Keratinocyte (primary cell): ENCODE data around the gene APBB2. TPM values are rescaled to one million over a fixed set of nuclear protein-coding genes. Genes with fewer than 3 reads are reported as not detected.

Experiments used
- DNase-seq: peaks from one replicate; pipeline ENCODE4 v3.0.0-alpha.2; 2011; ENCODE audit warnings: low read depth, missing footprints, low spot score
- FAIRE-seq: peaks from 2 replicates; lab custom pipeline; 2011; peaks lifted over from hg19 to GRCh38; lab: Jason Lieb, UNC
- H2AFZ ChIP-seq: 2 replicates; pipeline ENCODE4 v1.6.0; 2012; ENCODE audit warnings: low read length, control low read depth, inconsistent platforms; ENCODE audit not compliant: control insufficient read depth
- H3K27ac ChIP-seq: 2 replicates; pipeline ENCODE4 v1.5.1; 2011; ENCODE audit warnings: low read length; ENCODE audit not compliant: control insufficient read depth, insufficient read depth
- H3K27me3 ChIP-seq: 3 replicates; pipeline ENCODE4 v1.6.0; 2011; ENCODE audit warnings: low read length; ENCODE audit not compliant: control insufficient read depth, insufficient read depth; ENCODE audit errors: extremely low read depth
- H3K36me3 ChIP-seq, 2 experiments: 2 replicates in 1 of 2; 3 replicates in 1 of 2; pipeline ENCODE4 v1.5.1; 2011; ENCODE audit warnings: low read length in 2 of 2, mild to moderate bottlenecking in 1 of 2; ENCODE audit not compliant: control insufficient read depth in 2 of 2, insufficient read depth in 2 of 2; ENCODE audit errors: extremely low read depth in 1 of 2
- H3K4me1 ChIP-seq: 3 replicates; pipeline ENCODE4 v1.5.1; 2011; ENCODE audit warnings: low read length; ENCODE audit not compliant: control insufficient read depth, insufficient read depth; ENCODE audit errors: extremely low read depth
- H3K4me2 ChIP-seq: 3 replicates; pipeline ENCODE4 v1.6.0; 2011; ENCODE audit warnings: low read depth, low read length; ENCODE audit not compliant: control insufficient read depth, insufficient read depth; ENCODE audit errors: extremely low read depth
- H3K4me3 ChIP-seq, 3 experiments: fragments of 200-600 bp in 1 of 3; sonication (generic) in 1 of 3; 2 replicates in 2 of 3; 3 replicates in 1 of 3; pipeline ENCODE4 v1.5.1; 2011 to 2016; ENCODE audit warnings: low read length in 3 of 3, mild to moderate bottlenecking in 3 of 3, control low read depth in 2 of 3, inconsistent platforms in 1 of 3, low read depth in 1 of 3, mixed read lengths in 1 of 3, mixed run types in 1 of 3, moderate library complexity in 1 of 3; ENCODE audit not compliant: control insufficient read depth in 2 of 3, insufficient read depth in 2 of 3; ENCODE audit errors: extremely low read depth in 1 of 3
- H3K79me2 ChIP-seq: 2 replicates; pipeline ENCODE4 v1.6.0; 2012; ENCODE audit warnings: low read length; ENCODE audit not compliant: control insufficient read depth, insufficient read depth
- H3K9ac ChIP-seq: 3 replicates; pipeline ENCODE4 v1.6.0; 2011; ENCODE audit warnings: low read length; ENCODE audit not compliant: control insufficient read depth, insufficient read depth; ENCODE audit errors: extremely low read depth
- H3K9me1 ChIP-seq: 3 replicates; pipeline ENCODE4 v1.6.0; 2011; ENCODE audit warnings: low read length; ENCODE audit not compliant: control insufficient read depth, insufficient read depth; ENCODE audit errors: extremely low read depth
- H3K9me3 ChIP-seq: 2 replicates; pipeline ENCODE4 v1.5.1; 2012; ENCODE audit warnings: low read depth, low read length; ENCODE audit not compliant: control insufficient read depth
- H4K20me1 ChIP-seq: 3 replicates; pipeline ENCODE4 v1.6.0; 2011; ENCODE audit warnings: low read length; ENCODE audit not compliant: control insufficient read depth, insufficient read depth; ENCODE audit errors: extremely low read depth
- CTCF ChIP-seq, 3 experiments: IDR thresholded peaks in 1 of 3; conservative IDR thresholded peaks in 1 of 3; optimal IDR thresholded peaks in 1 of 3; 2 replicates in 2 of 3; 3 replicates in 1 of 3; pipeline versions ENCODE3 to v1.5.1; 2011; ENCODE audit warnings: low read length in 3 of 3, mild to moderate bottlenecking in 3 of 3, moderate library complexity in 2 of 3, control low read depth in 1 of 3, inconsistent platforms in 1 of 3; ENCODE audit not compliant: insufficient read depth in 2 of 3; ENCODE audit errors: extremely low read depth in 1 of 3
- EZH2 ChIP-seq: IDR thresholded peaks from one replicate; pipeline ENCODE4 v1.6.1; 2012; ENCODE audit warnings: inconsistent platforms, mild to moderate bottlenecking, low read length, moderate library complexity
- dilution Hi-C: fragments of 300-500 bp; cut with MboI; formaldehyde crosslinking; loops from one replicate; pipeline ENCODE4 v1.7.0; 2020; ENCODE audit warnings: low sequenced_read_pairs; ENCODE audit not compliant: extremely low pct_ligation_motif_present
- polyA plus RNA-seq, 5 experiments: library from polyadenylated mRNA; depleted of rRNA in 3 of 5; stranded (reverse) in 3 of 5; stranded (forward) in 1 of 5; unstranded in 1 of 5; fragments of >200 nt; gene quantifications; 1 replicate in 1 of 5; 2 replicates in 3 of 5; 3 replicates in 1 of 5; pipeline versions ENCODE4 v1.2.1 to v1.2.3, GENCODE V29; 2011 to 2012; ENCODE audit warnings: missing spikeins in 2 of 5, low read depth in 1 of 5, low replicate concordance in 1 of 5

The APBB2 gene
- polyA plus RNA-seq, 1 donor (not counting 4 experiments of a cell fraction or from before 2014, with no cell fraction given) = 57.3 TPM

- dilution Hi-C loops = no loop called here
- Histone ChIP-seq H3K9ac (no peak overlapping the region), H3K4me2 (no peak overlapping the region), H3K27ac (no peak overlapping the region), H3K36me3 (peaks cover 14 to 40% of the 10 kb centered on the region in 2 experiments), H3K4me1 (no peaks in the 10 kb centered on the region), H3K9me1 (no peaks in the 10 kb centered on the region), H3K9me3 (no peaks in the 10 kb centered on the region), H3K4me3 (no peak overlapping the region), H3K79me2 (no peaks in the 10 kb centered on the region), H4K20me1 (no peaks in the 10 kb centered on the region), H2AFZ (no peak overlapping the region), H3K27me3 (no peaks in the 10 kb centered on the region)
- no peak for DNase-seq
- TF ChIP-seq CTCF (optimal IDR thresholded peaks at IDR 0.05 in 1 of 3, IDR thresholded peaks at IDR 0.05 in 1 of 3, conservative IDR thresholded peaks at IDR 0.05 in 1 of 3; ENCODE audit: extremely low read depth in 1 of 3, insufficient read depth in 2 of 3, low read length in 3 of 3) (no peak), EZH2 (no peak)
- no peak for FAIRE-seq
Measured at GRCh38 chr4:40833212-40833611, 381.1 kb downstream of the APBB2 start.

GRCh38 chr4:40832175-40832574 is 382.2 kb downstream of the APBB2 start:
- Histone ChIP-seq H3K36me3 (peaks cover 18 to 43% of the 10 kb centered on the region in 2 experiments), H3K4me1 (no peaks in the 10 kb centered on the region), H3K27me3 (no peaks in the 10 kb centered on the region), H3K4me2 (no peak overlapping the region), H3K9ac (no peak overlapping the region), H3K9me1 (no peaks in the 10 kb centered on the region), H4K20me1 (no peaks in the 10 kb centered on the region), H3K9me3 (no peaks in the 10 kb centered on the region), H3K79me2 (no peaks in the 10 kb centered on the region), H3K4me3 (no peak overlapping the region), H2AFZ (no peak overlapping the region), H3K27ac (no peak overlapping the region)
- FAIRE-seq (no peak), DNase-seq (no peak)
- dilution Hi-C loops = no loop called here
- TF ChIP-seq CTCF (optimal IDR thresholded peaks at IDR 0.05 in 1 of 3, IDR thresholded peaks at IDR 0.05 in 1 of 3, conservative IDR thresholded peaks at IDR 0.05 in 1 of 3; ENCODE audit: extremely low read depth in 1 of 3, insufficient read depth in 2 of 3, low read length in 3 of 3) (no peak), EZH2 (no peak)
